HG03103 (cell line): ENCODE results near the gene ZNF524.

ENCODE experiments used
- ATAC-seq: cut with Tn5 transposase; IDR thresholded peaks from one replicate; pipeline ENCODE4 v1.9.1; 2021; ENCODE audit warnings: low read depth; ENCODE audit not compliant: unreplicated experiment

Gene ZNF524

DNA sequence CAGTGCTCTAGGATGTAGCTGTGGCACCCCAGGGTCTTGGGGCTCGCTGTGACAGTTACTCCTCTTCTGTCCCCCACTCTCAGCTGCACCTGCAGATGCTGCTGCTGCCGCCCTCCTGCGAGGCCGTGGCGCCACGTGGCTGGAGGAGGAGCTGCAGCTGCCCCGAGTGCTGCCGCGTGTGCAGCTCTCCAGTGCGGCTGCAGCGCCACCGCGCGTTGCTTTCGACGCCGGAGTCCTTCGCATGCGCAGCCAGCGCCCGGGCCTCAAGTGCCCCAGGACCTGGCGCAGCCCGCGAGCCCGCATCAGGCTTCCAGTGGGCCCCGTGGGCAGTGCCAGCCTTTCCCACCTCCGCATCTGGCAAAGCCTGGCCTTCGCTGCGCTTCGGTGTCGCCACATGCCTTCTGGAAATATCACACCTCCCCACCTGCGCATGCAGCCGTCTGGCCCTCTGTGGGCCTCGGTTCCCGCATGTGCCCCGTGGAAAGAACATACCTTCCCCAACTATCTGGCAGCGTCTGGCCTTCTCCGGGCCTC lies 40.0 kb downstream of the ZNF524 start:
- ATAC-seq, result no peak

DNA sequence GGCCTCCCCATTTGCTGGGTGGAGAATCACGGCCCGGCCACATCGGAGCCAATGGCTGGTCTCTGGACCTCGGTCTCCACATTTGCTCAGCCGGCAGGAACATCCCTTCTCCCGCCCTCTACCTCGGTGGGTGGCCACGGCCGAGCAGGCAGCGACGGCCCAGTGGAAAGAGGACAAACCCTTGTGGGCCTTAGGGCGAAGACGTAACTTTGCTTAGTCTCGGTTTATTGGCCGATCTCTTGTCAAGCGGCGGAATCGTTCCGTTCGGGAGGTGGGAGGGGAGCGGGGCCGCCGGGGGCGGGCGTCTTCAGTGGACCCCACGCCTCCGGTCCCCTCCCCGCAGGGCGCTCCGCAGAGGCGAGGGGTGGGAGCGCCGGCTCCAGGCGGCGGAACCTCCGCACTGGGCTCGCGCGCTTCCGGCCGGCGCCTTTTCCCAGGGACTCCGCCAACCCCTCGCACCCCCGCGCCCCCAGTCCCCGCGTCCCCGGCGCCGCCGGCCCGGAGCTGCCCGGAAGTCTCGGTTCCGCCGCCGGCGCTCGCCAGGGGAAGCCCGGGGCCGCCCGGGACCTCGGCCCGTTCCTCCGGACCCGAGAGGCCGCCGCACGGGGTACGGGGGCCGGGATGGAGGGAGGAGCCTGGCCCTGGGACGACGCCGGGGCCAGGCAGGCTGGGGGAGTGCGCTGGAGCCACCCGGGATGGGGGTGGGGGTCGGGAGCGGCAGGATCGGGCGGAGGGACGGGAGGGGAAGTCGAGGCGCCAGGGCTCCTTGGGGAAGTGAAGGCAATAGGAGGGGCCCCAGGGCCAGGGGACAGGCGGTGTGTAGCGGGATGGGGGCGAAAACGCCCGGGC lies 40.7 kb downstream of the ZNF524 start, which contains the start of gene ZNF580:
ZNF580 (plus strand) TSS at position 426 of the 849 bp plus-strand sequence. CDS start 1,507 bp downstream, outside the sequence.
- no peak for ATAC-seq

DNA sequence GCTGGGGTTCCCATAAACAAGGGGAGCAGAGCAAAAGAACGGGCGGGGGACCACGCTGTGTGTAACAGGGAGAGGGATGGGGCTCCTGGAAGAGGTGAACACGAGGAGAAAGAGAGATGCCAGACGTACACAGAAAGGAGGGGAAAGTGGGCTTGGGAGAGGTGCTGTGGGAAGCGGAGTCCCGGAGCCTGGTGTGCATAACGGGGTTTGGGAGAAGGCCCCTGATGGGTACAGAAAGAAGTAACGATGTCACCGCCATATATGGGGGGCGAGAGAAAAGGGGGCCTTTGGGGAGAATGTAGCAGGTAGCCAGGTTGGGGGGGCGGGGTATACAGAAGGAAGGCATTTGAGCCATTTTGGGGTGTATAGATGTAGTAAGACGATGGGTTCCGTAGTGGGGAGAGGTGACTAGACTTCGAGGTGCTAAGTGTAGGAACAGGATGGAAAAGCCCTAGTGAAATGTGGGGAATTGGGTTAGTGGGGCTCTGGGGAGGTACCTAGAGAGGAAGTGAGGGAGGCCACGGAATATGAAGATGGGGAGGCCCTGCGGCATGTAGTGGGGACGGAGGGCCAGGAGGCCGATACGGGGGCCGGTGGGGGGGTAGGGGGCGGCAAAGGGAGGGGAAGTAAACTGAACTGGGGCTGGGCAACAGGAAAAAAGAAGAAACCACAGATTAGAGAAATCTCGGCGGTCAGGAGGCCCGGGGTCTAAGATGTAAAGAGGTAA lies 41.5 kb downstream of the ZNF524 start:
- ATAC-seq, result no peak

DNA sequence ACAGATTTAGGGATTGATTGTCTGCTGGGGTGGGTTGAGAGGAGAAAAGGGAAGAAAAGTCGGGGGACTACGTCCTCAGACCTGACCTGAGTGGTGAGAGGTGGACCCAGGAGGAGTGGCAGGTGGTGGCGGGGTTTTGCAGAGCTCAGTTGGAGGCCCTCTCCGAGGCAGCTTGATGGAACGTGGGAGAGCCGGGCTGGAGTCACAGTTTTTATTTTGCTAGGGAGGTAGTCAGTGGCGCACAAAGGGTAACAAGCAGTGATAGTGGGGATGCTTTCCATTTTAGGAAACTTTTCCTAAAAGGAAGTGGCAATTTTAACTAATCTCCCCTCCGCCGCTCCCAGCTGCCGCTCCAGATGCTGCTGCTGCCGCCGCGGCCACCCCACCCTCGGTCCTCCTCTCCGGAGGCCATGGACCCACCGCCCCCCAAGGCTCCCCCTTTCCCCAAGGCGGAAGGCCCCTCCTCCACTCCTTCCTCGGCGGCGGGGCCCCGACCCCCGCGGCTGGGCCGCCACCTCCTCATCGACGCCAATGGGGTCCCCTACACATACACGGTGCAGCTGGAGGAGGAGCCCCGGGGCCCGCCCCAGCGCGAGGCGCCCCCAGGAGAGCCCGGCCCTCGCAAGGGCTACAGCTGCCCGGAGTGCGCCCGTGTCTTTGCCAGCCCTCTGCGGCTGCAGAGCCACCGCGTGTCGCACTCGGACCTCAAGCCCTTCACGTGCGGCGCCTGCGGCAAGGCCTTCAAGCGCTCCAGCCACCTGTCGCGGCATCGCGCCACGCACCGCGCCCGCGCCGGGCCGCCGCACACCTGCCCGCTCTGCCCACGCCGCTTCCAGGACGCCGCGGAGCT lies 42.3 kb downstream of the ZNF524 start:
- ATAC-seq, result no peak

DNA sequence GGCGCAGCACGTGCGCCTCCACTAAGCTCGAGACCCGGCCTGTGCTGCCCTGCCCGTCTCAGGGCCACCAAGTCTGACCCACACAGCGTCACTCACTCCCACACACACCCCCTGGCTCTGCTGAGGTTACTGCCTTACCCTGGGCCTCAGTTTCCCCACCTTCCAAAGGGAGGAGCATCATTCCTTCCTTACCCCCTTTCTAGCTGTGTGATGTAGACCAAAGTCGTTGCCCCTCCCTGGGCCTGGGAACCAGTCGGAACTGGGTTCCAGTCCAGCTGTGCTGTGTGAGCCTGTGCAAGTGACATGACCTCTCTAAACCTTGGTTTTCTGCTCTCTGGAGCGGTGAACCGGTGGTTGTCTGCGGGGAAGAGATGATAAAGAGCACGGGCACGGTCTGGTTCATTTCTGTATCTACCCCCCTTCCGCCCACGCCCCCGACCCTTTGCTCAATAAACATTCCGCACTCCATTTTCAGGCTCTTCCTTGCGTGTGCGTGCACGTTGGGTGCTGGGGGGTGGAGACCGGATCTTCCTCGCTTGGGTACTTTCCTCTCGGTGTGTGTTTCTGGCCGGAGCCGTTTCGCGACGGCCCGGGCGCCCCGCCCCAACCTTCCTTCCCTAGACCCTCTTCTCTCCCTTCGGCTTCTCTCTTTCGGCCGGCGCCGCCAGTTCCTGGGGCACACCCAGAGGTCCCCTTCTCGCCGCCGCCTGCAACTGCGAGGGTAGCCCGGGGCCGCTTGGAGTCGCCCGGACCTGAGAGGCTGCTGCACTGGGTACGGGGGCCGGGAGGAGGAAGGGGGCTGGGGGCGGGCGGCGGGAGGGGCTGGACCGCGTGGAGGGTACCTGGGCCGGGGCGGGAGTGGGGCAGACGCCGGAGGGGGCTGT lies 43.2 kb downstream of the ZNF524 start, which contains the start of gene ZNF581:
ZNF581 (plus strand) TSS at position 647 of the 884 bp plus-strand sequence. CDS start 923 bp downstream, outside the sequence.
- no peak for ATAC-seq

DNA sequence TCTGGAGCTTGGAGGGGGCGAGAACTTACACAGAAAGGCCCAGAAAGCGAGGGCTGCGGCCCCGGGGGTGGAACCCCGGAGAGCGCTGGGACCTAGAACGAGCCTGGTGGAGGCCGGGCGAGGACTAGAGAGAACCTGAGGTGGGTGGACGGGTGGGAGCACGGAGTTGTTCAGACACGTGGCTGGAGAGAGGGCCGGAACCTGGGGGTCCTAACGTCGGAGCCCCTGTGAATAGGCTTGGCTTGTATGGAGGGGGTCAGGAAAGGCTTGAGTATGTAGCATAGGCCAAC lies 43.7 kb downstream of the ZNF524 start:
- ATAC-seq, result no peak

DNA sequence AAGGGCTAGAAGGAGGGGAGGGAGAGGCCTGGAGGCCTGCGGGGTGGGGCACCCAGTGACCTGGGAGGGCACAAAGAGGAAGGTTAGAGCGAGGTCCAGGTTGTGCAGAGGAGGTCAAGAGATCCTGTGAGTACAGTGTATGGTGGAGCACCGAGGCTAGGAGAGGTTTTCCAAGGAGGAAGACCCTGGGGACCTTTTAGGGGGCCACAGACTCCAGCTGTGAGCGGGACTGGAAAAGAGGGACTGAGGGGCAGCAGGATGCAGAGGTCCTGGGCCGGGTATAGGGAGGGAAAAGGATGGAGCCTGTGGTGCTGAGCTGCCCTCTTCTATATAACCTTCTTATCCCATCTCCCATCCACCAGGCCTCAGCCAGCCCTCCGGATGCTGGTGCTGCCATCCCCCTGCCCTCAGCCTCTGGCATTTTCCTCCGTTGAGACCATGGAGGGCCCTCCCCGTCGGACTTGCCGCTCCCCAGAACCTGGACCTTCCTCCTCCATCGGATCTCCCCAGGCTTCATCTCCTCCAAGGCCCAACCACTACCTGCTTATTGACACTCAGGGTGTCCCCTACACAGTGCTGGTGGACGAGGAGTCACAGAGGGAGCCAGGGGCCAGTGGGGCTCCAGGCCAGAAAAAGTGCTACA lies 44.2 kb downstream of the ZNF524 start:
- ATAC-seq, result no peak

DNA sequence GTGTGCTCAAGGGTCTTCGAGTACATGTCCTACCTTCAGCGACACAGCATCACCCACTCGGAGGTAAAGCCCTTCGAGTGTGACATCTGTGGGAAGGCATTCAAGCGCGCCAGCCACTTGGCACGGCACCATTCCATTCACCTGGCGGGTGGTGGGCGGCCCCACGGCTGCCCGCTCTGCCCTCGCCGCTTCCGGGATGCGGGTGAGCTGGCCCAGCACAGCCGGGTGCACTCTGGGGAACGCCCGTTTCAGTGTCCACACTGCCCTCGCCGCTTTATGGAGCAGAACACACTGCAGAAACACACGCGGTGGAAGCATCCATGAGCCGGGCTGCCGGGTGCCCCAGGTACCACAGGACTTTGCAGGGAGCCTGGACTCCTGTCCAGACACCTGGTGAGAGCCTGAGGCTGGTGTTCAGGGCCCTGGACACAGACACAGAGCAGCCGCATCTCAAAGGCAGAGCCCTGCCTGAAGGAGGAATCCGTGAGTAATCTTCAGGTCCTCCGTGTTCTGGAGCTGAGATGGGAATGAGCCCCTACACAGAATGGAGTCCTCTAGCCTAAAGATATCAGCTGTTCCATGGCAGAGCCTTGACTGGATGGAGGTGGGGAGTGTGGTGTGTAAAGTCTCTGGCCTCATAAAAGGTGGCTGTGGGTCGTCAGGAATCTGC lies 44.9 kb downstream of the ZNF524 start:
- ATAC-seq, result no peak

DNA sequence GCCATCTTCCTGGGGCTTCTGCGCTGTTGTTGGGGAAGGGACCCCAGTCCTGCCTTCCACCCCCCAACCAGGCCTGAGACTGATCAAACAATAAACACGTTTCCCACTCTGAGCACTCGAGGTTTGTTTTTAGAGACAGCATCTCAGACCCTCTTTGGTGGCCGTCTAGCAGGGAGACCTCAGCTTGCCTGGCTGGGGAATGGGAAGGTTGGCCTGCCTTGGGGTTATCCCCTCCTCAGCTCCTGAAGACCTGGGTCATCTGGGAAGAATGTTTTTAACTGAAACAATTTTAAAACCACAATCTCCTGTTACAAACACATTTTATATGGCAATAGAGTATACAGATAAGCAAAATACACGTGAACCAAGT lies 45.4 kb downstream of the ZNF524 start:
- no peak for ATAC-seq

DNA sequence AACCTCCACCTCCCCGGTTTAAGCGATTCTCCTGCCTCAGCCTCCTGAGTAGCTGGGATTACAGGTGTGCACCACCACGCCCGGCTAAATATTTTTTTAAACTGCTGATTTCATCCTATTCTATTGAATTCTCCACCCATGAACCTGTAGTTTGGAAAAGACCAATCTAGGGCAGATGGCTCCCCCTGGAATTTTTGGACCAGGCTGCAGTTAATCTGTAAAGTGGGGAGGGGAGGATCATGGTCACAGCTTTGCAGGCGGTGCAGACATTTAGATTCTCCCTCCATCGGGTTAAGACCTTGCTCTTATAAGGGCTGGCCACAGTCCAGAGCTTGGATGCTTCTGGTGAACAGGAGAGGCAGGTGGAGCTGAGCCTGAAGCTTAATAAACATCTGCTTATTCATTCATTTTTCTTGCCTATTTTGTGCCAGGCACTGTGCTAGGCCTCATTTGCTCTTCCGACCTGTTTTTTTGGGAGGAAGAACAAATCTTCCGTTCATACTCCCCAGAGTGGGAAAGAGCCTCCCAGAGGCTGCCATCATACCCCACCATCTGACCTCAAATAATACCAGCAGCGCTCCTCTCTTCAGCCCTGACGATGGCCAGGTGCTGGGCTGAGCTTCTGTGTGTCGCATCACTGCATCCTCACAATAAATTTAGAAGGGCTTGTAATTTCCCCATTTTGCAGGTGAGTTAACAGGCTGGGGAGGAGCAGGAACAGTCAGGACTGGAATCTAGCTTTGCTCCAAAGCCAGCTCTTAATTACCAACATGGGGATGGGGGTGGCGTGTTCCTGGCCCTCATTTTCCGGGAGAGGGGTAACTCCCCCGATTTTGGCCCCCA lies 47.0 kb downstream of the ZNF524 start:
- ATAC-seq, result no peak

DNA sequence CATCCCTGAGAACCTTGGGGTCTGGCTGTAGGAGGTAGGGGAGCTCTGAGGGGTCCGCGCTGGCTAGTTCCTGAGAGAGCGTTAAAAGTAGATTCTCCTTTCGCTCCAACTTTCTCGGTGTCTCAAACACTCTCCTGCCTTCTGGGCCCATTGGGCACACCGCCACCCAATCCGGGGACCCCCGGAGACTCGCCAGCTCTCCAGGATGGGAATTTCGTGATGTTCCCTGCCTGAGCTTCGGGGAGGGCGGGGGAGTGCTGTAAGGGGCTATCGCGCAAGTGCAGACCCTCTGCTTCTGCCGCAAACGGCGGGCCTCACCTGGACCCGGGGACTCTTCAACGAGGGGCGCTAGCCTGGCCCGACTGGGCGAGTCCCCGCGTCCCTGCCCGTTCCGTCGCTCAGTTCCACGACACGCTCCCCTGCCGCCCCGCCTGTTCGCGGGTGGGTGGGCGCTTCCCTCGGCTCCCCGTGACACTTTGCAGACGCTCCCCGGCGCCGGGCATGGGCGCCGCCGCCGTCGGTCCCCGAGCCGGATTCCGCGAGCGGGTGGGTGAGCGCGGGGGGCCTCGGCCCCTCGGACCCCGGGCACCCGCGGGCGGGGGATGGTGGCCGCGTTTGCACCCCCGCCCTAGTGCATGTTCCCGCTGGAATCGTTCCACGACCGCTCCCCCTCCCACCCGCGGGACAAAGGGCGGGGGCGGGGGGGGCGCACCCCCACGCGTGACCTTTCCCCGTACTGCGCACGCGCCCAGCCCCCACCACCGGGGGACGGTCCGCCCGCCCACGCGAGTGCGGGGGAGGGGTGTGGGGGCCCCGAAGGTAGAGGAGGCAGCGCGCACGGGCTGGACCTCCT lies 47.9 kb downstream of the ZNF524 start, which contains the start of gene CCDC106:
CCDC106 (plus strand) TSS at position 481 of the 853 bp plus-strand sequence. CDS start 835 bp downstream, outside the sequence.
- no peak for ATAC-seq

DNA sequence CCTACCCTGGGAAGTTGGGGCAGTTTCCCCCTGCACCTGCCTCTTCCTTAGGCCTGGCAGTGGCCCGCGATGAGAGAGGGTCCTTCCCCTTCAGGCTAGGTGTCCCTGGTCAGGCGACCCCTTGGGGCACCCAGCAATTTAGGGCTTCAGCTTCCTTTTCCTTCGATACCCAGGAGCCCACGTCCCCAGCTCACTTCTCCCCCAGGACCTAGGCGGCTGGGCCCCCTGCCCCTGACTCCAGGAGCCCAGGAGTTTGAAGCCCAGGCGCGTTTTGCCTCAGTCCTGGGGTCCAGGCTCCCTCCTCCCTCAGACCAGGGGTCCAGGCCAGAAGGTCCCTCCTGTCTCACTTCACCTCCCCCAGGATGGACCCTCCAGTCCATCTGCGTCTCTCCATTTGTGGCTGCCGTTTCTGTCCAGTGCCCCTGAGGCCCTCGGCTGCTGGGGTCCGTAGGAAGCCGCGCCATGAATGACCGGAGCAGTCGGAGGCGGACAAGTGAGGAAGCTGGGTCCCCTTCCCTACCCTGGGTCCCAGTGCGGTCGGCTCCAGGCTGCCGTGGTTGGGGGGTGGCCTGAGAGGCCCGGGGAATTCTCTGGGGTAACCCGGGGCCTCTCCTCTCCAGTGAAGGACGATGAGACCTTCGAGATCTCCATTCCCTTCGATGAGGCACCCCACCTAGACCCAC lies 48.6 kb downstream of the ZNF524 start:
- no peak for ATAC-seq

DNA sequence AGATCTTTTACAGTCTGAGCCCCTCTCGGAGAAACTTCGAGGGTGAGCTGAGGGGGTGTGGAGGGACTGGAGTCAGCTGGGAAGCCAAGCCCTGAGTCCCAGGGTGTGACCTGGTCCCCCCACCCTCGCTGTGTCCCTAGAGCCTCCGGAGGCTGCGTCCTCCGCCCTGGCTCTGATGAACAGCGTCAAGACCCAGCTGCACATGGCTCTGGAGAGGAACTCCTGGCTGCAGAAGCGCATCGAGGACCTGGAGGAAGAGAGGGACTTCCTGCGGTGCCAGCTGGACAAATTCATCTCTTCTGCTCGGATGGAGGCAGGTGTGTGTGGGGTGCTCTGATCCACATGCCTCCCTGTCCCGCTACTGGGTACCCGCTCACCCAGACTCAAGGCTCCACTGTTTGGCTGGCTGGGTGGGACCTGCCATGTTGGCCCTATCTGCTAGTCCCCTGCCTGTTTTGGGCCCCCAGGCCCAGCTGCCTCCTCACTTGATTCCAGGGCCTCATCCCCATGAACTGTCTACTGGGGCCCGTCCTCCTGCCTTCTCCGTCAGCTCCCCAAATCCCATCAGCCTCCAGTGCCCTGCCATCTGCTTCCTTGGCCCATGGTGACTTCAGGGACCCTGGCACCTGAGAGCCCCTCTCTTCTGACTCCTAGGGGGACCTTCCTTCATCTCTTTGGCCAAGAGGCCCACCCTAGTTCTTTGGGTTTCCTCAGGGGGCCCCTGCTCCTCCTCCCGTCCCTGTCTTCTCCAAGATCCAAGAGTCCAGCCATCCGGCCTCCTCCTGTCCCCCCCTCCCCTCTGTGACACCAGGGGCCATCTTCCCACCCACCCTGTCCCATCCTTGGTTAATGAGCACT lies 49.4 kb downstream of the ZNF524 start:
- no peak for ATAC-seq

DNA sequence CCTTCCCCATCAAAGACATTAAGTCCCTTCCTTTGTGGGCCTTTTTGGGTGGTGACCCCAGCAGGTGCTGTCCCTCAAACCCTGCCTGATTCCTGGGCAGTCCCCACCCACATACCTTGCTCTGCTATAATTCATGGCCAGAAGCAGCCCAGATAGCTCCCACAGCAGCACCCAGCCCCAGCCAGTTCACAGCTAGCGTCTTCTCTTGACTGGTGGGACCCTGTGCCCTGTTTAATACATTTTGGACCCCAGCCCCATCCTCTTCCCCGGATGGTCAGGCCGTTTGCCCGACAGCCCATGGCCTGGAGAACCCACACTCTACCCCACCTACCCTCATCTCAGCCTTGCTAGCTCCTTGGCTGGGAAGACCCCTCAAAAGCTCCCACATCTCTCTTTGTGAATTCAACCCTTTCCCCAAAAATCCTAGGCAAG lies 50.1 kb downstream of the ZNF524 start:
- ATAC-seq, result no peak

DNA sequence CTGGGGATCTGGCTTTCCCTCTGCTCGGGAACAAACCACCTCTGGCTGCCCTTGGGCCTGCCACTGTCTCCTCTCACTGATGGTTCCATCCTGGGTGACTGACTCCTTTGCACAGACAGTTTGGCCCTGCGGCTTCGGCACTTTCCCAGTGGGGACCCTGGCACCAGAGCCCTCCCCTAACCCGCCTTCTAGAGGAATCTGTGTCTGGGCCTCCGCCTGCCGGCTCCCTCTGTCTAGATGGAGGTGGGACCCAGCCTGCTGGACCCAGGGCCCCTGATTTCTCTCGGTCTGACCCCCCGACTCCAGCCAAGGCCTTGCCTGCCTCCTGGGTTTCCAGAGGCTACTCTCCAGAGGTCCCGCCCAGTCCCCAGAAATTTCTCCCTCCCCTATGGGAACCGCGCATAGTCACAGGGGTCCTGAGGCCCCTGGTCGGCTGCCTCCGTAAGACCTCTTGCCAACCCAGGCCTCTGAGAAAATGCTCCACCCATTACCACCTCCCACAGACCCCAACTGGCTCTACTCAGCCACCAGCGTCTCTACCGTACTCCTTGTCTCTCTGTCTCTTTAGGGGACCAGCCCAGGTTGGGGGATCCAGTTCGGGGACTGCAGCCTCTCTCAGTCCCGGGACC lies 50.6 kb downstream of the ZNF524 start:
- ATAC-seq, result no peak
